ENCODE measurements around the gene BCAS3.

The BCAS3 gene

DNA sequence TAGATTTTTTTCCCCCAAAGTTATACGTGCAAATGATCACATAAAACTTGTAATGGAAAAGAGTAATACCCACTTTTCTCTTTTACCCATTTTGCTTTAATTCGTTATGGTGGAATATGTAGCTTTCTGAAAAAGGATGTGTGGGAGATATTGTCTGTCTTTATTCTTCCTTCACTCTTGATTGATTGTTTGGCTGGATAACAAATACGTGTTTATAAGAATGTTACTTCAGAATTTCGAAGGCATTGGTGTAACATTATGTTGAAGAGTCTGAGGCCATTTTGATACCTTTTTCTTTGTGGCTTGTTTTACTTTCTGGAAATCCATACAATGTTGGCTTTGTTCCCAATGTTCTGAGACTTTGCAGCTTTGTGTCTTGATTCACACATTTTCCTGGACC is 71.4 kb downstream of the BCAS3 start:
- TF ChIP-seq NFIC (IDR thresholded peaks at IDR 0.05) = no peak
- TF ChIP-seq TCF12 (IDR thresholded peaks at IDR 0.05; ENCODE audit: low read depth) = no peak
- TF ChIP-seq EGR1 (IDR thresholded peaks at IDR 0.05) = no peak
- no peak for TF ChIP-seq CREB1 (IDR thresholded peaks at IDR 0.05; ENCODE audit: low read depth)
- TF ChIP-seq, protein P1, sequence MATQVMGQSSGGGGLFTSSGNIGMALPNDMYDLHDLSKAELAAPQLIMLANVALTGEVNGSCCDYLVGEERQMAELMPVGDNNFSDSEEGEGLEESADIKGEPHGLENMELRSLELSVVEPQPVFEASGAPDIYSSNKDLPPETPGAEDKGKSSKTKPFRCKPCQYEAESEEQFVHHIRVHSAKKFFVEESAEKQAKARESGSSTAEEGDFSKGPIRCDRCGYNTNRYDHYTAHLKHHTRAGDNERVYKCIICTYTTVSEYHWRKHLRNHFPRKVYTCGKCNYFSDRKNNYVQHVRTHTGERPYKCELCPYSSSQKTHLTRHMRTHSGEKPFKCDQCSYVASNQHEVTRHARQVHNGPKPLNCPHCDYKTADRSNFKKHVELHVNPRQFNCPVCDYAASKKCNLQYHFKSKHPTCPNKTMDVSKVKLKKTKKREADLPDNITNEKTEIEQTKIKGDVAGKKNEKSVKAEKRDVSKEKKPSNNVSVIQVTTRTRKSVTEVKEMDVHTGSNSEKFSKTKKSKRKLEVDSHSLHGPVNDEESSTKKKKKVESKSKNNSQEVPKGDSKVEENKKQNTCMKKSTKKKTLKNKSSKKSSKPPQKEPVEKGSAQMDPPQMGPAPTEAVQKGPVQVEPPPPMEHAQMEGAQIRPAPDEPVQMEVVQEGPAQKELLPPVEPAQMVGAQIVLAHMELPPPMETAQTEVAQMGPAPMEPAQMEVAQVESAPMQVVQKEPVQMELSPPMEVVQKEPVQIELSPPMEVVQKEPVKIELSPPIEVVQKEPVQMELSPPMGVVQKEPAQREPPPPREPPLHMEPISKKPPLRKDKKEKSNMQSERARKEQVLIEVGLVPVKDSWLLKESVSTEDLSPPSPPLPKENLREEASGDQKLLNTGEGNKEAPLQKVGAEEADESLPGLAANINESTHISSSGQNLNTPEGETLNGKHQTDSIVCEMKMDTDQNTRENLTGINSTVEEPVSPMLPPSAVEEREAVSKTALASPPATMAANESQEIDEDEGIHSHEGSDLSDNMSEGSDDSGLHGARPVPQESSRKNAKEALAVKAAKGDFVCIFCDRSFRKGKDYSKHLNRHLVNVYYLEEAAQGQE (IDR thresholded peaks at IDR 0.05; ENCODE audit: low read depth) = no peak
- TF ChIP-seq, protein P2, sequence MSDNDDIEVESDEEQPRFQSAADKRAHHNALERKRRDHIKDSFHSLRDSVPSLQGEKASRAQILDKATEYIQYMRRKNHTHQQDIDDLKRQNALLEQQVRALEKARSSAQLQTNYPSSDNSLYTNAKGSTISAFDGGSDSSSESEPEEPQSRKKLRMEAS (IDR thresholded peaks at IDR 0.05) = no peak
- TF ChIP-seq RAD21 (IDR thresholded peaks at IDR 0.05; ENCODE audit: low read depth) = no peak
- TF ChIP-seq, protein P3, sequence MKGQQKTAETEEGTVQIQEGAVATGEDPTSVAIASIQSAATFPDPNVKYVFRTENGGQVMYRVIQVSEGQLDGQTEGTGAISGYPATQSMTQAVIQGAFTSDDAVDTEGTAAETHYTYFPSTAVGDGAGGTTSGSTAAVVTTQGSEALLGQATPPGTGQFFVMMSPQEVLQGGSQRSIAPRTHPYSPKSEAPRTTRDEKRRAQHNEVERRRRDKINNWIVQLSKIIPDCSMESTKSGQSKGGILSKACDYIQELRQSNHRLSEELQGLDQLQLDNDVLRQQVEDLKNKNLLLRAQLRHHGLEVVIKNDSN (IDR thresholded peaks at IDR 0.05) = no peak
- no peak for TF ChIP-seq FOXM1 (IDR thresholded peaks at IDR 0.05; ENCODE audit: borderline replicate concordance, low read depth)
- TF ChIP-seq TAF1 (IDR thresholded peaks at IDR 0.05; ENCODE audit: low read depth) = no peak

DNA sequence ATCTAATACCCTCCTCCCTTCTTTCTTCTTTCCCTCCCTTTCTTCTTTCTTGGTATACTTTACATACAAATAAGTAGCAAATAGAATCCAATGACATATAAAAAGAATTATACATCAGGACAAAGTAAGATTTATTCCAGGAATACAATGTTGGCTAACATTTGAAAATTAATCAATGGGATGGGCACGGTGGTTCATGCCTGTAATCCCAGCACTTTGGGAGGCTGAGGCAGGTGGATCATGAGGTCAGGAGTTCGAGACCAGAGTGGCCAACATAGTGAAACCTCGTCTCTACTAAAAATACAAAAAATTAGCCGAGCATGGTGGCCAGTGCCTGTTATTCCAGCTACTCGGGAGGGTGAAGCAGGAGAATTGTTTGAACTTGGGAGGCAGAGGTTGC is 72.1 kb downstream of the BCAS3 start:
- TF ChIP-seq, protein P3 (IDR thresholded peaks at IDR 0.05) = no peak
- TF ChIP-seq CREB1 (IDR thresholded peaks at IDR 0.05; ENCODE audit: low read depth) (no peak), FOXM1 (IDR thresholded peaks at IDR 0.05; ENCODE audit: borderline replicate concordance, low read depth) (no peak), TAF1 (IDR thresholded peaks at IDR 0.05; ENCODE audit: low read depth) (no peak), CEBPB (IDR thresholded peaks at IDR 0.05) (no peak), RAD21 (IDR thresholded peaks at IDR 0.05; ENCODE audit: low read depth) (no peak), YY1 (IDR thresholded peaks at IDR 0.05; ENCODE audit: low read depth) (no peak), EGR1 (IDR thresholded peaks at IDR 0.05) (no peak), TCF12 (IDR thresholded peaks at IDR 0.05; ENCODE audit: low read depth) (no peak), NFIC (IDR thresholded peaks at IDR 0.05) (no peak), ZBTB7A (IDR thresholded peaks at IDR 0.05; ENCODE audit: low read depth) (no peak), TEAD4 (IDR thresholded peaks at IDR 0.05) (no peak), EP300 (IDR thresholded peaks at IDR 0.05; ENCODE audit: borderline replicate concordance) (no peak)
- TF ChIP-seq, protein P1 (IDR thresholded peaks at IDR 0.05; ENCODE audit: low read depth) = no peak
- TF ChIP-seq, protein P2 (IDR thresholded peaks at IDR 0.05) = no peak

DNA sequence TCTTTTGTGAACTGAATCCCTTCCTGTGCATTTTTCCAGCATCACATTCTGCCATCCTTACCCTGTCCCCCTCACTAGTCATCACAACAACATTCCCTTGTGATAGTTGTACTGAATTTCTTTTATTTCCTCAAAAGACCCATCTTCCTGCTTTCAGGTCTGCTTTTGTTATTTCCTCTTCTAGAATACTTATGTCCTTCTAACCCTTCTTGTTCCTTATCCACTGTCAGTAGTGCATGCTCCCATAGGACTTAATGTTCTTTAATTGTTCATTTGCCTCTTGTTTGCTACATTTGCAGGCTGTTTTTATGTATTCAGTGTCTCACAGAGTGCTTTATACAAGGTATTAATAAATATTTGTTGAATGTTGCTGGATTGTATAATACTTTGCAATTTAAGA is 73.0 kb downstream of the BCAS3 start:
- no peak for TF ChIP-seq NFIC (IDR thresholded peaks at IDR 0.05)
- no peak for TF ChIP-seq EP300 (IDR thresholded peaks at IDR 0.05; ENCODE audit: borderline replicate concordance)
- TF ChIP-seq ZBTB7A (IDR thresholded peaks at IDR 0.05; ENCODE audit: low read depth) = no peak
- TF ChIP-seq, protein P2 (IDR thresholded peaks at IDR 0.05) = no peak
- no peak for TF ChIP-seq FOXM1 (IDR thresholded peaks at IDR 0.05; ENCODE audit: borderline replicate concordance, low read depth)
- no peak for TF ChIP-seq YY1 (IDR thresholded peaks at IDR 0.05; ENCODE audit: low read depth)
- TF ChIP-seq TEAD4 (IDR thresholded peaks at IDR 0.05) = no peak
- TF ChIP-seq, protein P1 (IDR thresholded peaks at IDR 0.05; ENCODE audit: low read depth) = no peak

DNA sequence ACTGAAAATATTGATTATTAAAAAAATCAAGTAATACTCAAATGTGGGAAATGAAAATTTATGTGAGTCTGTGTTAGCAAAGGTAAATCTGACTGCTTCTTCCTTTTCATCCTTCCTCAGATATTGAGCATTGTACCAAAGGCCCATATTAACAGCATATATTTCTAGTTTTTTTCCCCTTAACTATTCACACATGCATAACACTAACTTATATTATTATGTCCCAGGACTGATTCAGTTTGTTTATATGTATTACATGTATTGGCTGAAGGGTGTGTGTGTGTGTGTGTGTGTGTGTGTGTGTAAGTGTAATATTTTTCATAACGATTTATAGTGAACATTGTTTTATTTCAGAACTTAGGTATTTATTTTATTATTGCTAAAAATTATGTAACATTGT is 74.2 kb downstream of the BCAS3 start:
- TF ChIP-seq, protein P3 (IDR thresholded peaks at IDR 0.05) = no peak
- no peak for TF ChIP-seq YY1 (IDR thresholded peaks at IDR 0.05; ENCODE audit: low read depth)
- TF ChIP-seq FOXM1 (IDR thresholded peaks at IDR 0.05; ENCODE audit: borderline replicate concordance, low read depth) = no peak
- no peak for TF ChIP-seq RAD21 (IDR thresholded peaks at IDR 0.05; ENCODE audit: low read depth)
- no peak for TF ChIP-seq CEBPB (IDR thresholded peaks at IDR 0.05)
- TF ChIP-seq, protein P2 (IDR thresholded peaks at IDR 0.05) = no peak
- TF ChIP-seq TEAD4 (IDR thresholded peaks at IDR 0.05) = no peak
- TF ChIP-seq ZBTB7A (IDR thresholded peaks at IDR 0.05; ENCODE audit: low read depth) = no peak
- no peak for TF ChIP-seq TCF12 (IDR thresholded peaks at IDR 0.05; ENCODE audit: low read depth)
- TF ChIP-seq NFIC (IDR thresholded peaks at IDR 0.05) = no peak
- TF ChIP-seq, protein P1 (IDR thresholded peaks at IDR 0.05; ENCODE audit: low read depth) = no peak

Measured in Ishikawa (cell line).